ENCODE data around the gene GRK5. TPM values are rescaled to one million over a fixed set of nuclear protein-coding genes. Genes with fewer than 3 reads are reported as not detected.

GRK5 gene
- total and polyA plus RNA-seq, 4 donors = 18.5 to 43.1 (median 40.3) TPM

DNA sequence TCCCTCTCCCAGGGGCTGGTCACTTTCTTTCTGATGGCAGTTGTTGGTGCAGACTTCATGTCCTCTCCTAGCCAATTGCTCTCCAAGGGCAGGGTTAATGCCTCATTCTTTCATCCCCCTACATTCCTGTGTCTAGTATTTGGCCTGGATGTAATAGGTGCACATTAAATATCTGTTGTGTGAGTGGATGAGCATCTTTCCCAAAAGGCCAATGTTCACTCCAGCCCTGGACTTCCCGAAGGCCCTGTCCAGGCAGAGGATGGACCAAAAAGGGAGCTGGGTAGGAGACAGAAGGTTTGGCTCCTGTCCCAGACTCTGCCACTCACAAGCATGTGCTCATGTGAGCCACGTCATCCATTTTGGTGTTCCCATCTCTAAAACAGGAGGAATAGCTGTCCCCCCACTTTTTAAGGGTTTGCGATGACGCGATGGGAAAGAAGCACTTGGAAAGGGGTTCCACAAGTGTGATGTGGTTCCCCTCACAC is 287.7 kb downstream of the GRK5 start:
- WGBS, 2 donors = 91 to 93% methylated on average over 5 of the region's 5 CpGs
- Histone ChIP-seq H3K27ac (ENCODE audit: low read depth in 1 of 2, low read length in 1 of 2) (no peak overlapping the region), H3K9ac (ENCODE audit: insufficient read depth in 1 of 2, low read length in 2 of 2) (no peak overlapping the region), H3K27me3 (ENCODE audit: control insufficient read depth in 3 of 3, insufficient read depth in 3 of 3, low read length in 2 of 3) (no peaks in the 10 kb centered on the region), H3K36me3 (ENCODE audit: control insufficient read depth in 4 of 4, insufficient read depth in 4 of 4, low read length in 4 of 4) (peaks cover 0 to 2% (median 0%) of the 10 kb centered on the region in 4 donors), H3K4me1 (ENCODE audit: control insufficient read depth in 5 of 5, insufficient read depth in 5 of 5, low read length in 5 of 5) (peaks cover 0 to 12% (median 6%) of the 10 kb centered on the region in 5 donors), H3K4me3 (no peak overlapping the region), H3K9me3 (ENCODE audit: control insufficient read depth in 4 of 4, insufficient read depth in 3 of 4, low read length in 3 of 4) (no peaks in the 10 kb centered on the region)
- ATAC-seq (ENCODE audit: insufficient read depth, low FRiP score) = no peak
- TF ChIP-seq, protein P1, sequence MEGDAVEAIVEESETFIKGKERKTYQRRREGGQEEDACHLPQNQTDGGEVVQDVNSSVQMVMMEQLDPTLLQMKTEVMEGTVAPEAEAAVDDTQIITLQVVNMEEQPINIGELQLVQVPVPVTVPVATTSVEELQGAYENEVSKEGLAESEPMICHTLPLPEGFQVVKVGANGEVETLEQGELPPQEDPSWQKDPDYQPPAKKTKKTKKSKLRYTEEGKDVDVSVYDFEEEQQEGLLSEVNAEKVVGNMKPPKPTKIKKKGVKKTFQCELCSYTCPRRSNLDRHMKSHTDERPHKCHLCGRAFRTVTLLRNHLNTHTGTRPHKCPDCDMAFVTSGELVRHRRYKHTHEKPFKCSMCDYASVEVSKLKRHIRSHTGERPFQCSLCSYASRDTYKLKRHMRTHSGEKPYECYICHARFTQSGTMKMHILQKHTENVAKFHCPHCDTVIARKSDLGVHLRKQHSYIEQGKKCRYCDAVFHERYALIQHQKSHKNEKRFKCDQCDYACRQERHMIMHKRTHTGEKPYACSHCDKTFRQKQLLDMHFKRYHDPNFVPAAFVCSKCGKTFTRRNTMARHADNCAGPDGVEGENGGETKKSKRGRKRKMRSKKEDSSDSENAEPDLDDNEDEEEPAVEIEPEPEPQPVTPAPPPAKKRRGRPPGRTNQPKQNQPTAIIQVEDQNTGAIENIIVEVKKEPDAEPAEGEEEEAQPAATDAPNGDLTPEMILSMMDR (IDR thresholded peaks at IDR 0.05; ENCODE audit: control extremely low read depth, extremely low read depth) = no peak
- no peak for DNase-seq

DNA sequence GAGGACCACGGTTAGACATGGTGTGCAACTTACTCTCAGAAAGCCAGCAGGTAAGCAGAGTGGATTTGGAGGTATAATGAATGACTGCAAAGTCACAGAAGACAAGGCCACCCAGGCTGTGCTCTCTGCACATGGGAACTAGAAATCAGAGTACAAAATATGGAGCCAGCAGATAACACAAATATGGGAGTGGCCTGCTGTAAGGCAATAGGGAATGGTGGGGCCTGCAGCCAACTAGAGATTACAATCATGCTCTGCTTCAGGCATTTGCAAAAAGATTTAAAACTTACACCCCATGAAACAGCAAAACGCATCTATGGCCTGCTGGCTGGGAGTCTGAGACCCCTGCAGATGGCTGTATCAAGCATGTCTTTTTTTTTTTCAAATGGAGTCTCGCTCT is 288.2 kb downstream of the GRK5 start:
- 92 to 93% methylated on average over 3 of the region's 3 CpGs for WGBS, 2 donors
- Histone ChIP-seq H3K36me3 (ENCODE audit: control insufficient read depth in 4 of 4, insufficient read depth in 4 of 4, low read length in 4 of 4) (peaks cover 0 to 2% (median 0%) of the 10 kb centered on the region in 4 donors), H3K9ac (ENCODE audit: insufficient read depth in 1 of 2, low read length in 2 of 2) (no peak overlapping the region), H3K27ac (ENCODE audit: low read depth in 1 of 2, low read length in 1 of 2) (no peak overlapping the region), H3K4me1 (ENCODE audit: control insufficient read depth in 5 of 5, insufficient read depth in 5 of 5, low read length in 5 of 5) (peaks cover 0 to 15% (median 6%) of the 10 kb centered on the region in 5 donors), H3K27me3 (ENCODE audit: control insufficient read depth in 3 of 3, insufficient read depth in 3 of 3, low read length in 2 of 3) (no peaks in the 10 kb centered on the region), H3K9me3 (ENCODE audit: control insufficient read depth in 4 of 4, insufficient read depth in 3 of 4, low read length in 3 of 4) (no peaks in the 10 kb centered on the region), H3K4me3 (no peak overlapping the region)
- TF ChIP-seq, protein P1 (IDR thresholded peaks at IDR 0.05; ENCODE audit: control extremely low read depth, extremely low read depth) = no peak
- no peak for DNase-seq
- ATAC-seq (ENCODE audit: insufficient read depth, low FRiP score) = no peak

DNA sequence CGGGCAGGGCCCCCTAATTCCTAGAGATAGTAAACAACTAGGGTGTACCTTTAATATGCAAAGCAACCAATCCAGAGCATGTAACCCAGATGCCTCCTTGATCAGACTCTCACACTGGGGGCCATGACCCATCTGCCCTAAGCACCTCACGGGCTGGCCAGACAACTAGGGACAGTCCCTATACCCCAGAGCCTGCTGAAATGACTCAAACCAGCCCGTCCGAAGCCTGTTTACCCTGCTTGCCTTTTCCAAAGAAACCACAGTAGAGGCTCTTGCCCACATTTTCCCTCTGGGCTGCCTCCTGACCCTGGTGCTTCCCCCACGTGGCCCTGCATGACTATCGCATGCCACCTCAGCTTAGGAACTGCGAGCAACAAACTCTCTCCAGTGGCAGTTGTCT is 288.9 kb downstream of the GRK5 start:
- no peak for DNase-seq
- Histone ChIP-seq H3K27me3 (ENCODE audit: control insufficient read depth in 3 of 3, insufficient read depth in 3 of 3, low read length in 2 of 3) (peaks cover 0 to 4% (median 0%) of the 10 kb centered on the region in 3 donors), H3K4me1 (ENCODE audit: control insufficient read depth in 5 of 5, insufficient read depth in 5 of 5, low read length in 5 of 5) (peaks cover 0 to 15% (median 6%) of the 10 kb centered on the region in 5 donors), H3K27ac (ENCODE audit: low read depth in 1 of 2, low read length in 1 of 2) (no peak overlapping the region), H3K9me3 (ENCODE audit: control insufficient read depth in 4 of 4, insufficient read depth in 3 of 4, low read length in 3 of 4) (no peaks in the 10 kb centered on the region), H3K4me3 (no peak overlapping the region), H3K9ac (ENCODE audit: insufficient read depth in 1 of 2, low read length in 2 of 2) (no peak overlapping the region), H3K36me3 (ENCODE audit: control insufficient read depth in 4 of 4, insufficient read depth in 4 of 4, low read length in 4 of 4) (peaks cover 0 to 2% (median 0%) of the 10 kb centered on the region in 4 donors)
- ATAC-seq (ENCODE audit: insufficient read depth, low FRiP score) = no peak
- TF ChIP-seq, protein P1 (IDR thresholded peaks at IDR 0.05; ENCODE audit: control extremely low read depth, extremely low read depth) = no peak
- 87 to 93% methylated on average over 7 of the region's 7 CpGs for WGBS, 2 donors

DNA sequence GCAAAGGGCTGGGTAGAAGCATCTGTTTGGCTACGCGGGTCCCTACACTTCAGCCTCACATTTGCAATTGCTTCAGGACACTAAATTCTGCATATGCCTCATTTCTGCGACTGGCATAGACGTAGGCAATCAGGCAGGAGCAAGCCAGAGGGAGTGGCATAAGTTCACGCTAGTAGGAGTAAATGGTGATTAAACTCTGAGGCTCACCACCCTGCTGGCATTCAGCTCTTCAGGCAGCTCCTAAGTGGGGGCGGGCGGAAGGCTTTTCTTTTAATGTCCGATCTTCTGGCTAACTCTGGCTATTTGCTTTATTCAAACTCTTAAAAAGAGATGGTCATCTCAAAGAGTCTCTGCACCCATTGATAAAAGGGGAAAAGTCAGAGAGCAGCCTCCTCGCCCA is 289.9 kb downstream of the GRK5 start:
- peaks cover 0 to 15% (median 6%) of the 10 kb centered on the region in 5 donors for H3K4me1 ChIP-seq (ENCODE audit: control insufficient read depth in 5 of 5, insufficient read depth in 5 of 5, low read length in 5 of 5)
- H3K27ac ChIP-seq (ENCODE audit: low read depth in 1 of 2, low read length in 1 of 2) = no peak overlapping the region
- no peak for DNase-seq
- H3K4me3 ChIP-seq = no peak overlapping the region
- H3K36me3 ChIP-seq (ENCODE audit: control insufficient read depth in 4 of 4, insufficient read depth in 4 of 4, low read length in 4 of 4) = peaks cover 0 to 2% (median 0%) of the 10 kb centered on the region in 4 donors
- TF ChIP-seq, protein P1 (IDR thresholded peaks at IDR 0.05; ENCODE audit: control extremely low read depth, extremely low read depth) = no peak
- no peaks in the 10 kb centered on the region for H3K9me3 ChIP-seq (ENCODE audit: control insufficient read depth in 4 of 4, insufficient read depth in 3 of 4, low read length in 3 of 4)
- H3K27me3 ChIP-seq (ENCODE audit: control insufficient read depth in 3 of 3, insufficient read depth in 3 of 3, low read length in 2 of 3) = peaks cover 0 to 9% (median 0%) of the 10 kb centered on the region in 3 donors
- WGBS, 2 donors = 83 to 91% methylated on average over 9 of the region's 9 CpGs
- no peak overlapping the region for H3K9ac ChIP-seq (ENCODE audit: insufficient read depth in 1 of 2, low read length in 2 of 2)
- ATAC-seq (ENCODE audit: insufficient read depth, low FRiP score) = no peak

Data from lung (tissue), 12 donors.